Smooth muscle cell (in vitro differentiated cells): ENCODE measurements around the gene PARP1. TPM values are rescaled to one million over a fixed set of nuclear protein-coding genes. Genes with fewer than 3 reads are reported as not detected.

ENCODE experiments used
- DNase-seq: peaks from one replicate; lab custom pipeline; 2025; ENCODE audit not compliant: unreplicated experiment; lab: John Stamatoyannopoulos, UW
- H2AFZ ChIP-seq: fragments of 200-600 bp; sonication (generic); 2 replicates; pipeline ENCODE4 v1.6.0; 2016; ENCODE audit warnings: antibody characterized with exemption, low read depth, mild to moderate bottlenecking
- H3F3A ChIP-seq: fragments of 200-600 bp; sonication (generic); 2 replicates; pipeline ENCODE4 v1.6.0; 2017; ENCODE audit warnings: antibody characterized with exemption, low read depth
- H3K27ac ChIP-seq: fragments of 200-600 bp; sonication (generic); 2 replicates; pipeline ENCODE4 v1.5.1; 2016; ENCODE audit warnings: low read depth, mild to moderate bottlenecking
- H3K27me3 ChIP-seq: fragments of 200-600 bp; sonication (generic); 2 replicates; pipeline ENCODE4 v1.6.1; 2016; ENCODE audit warnings: low read depth, mild to moderate bottlenecking
- H3K36me3 ChIP-seq: fragments of 200-600 bp; sonication (generic); 2 replicates; pipeline ENCODE4 v1.5.1; 2016; ENCODE audit warnings: low read depth
- H3K4me1 ChIP-seq: fragments of 200-600 bp; sonication (generic); 2 replicates; pipeline ENCODE4 v1.5.1; 2016; ENCODE audit warnings: low read depth
- H3K4me2 ChIP-seq: fragments of 200-600 bp; sonication (generic); 2 replicates; pipeline ENCODE4 v1.6.0; 2016; ENCODE audit warnings: mild to moderate bottlenecking
- H3K4me3 ChIP-seq: fragments of 200-600 bp; sonication (generic); 2 replicates; pipeline ENCODE4 v1.5.1; 2016; ENCODE audit warnings: mild to moderate bottlenecking
- H3K79me2 ChIP-seq: fragments of 200-600 bp; sonication (generic); 2 replicates; pipeline ENCODE4 v1.6.0; 2016; ENCODE audit warnings: low read depth, mild to moderate bottlenecking
- H3K9ac ChIP-seq: fragments of 200-600 bp; sonication (generic); 2 replicates; pipeline ENCODE4 v1.6.0; 2016; ENCODE audit warnings: low read depth
- H3K9me3 ChIP-seq: fragments of 200-600 bp; sonication (generic); replicated peaks from 2 replicates; pipeline ENCODE4 v1.5.1; 2016; ENCODE audit warnings: low read depth
- H4K20me1 ChIP-seq: fragments of 200-600 bp; sonication (generic); 2 replicates; pipeline ENCODE4 v1.6.0; 2016; ENCODE audit warnings: low read depth
- CTCF ChIP-seq: fragments of 200-600 bp; sonication (generic); IDR thresholded peaks from 2 replicates; pipeline ENCODE4 v1.5.1; 2017; ENCODE audit warnings: borderline replicate concordance, mild to moderate bottlenecking, antibody characterized with exemption; ENCODE audit not compliant: insufficient read depth, poor library complexity, severe bottlenecking
- WGBS: methylation state at CpG from one replicate; pipeline ENCODE4 v1.1.7; 2016; ENCODE audit warnings: low lambda C conversion rate; 5-methylcytosine and 5-hydroxymethylcytosine counted together
- polyA plus RNA-seq: library from polyadenylated mRNA; unstranded; fragments of >200 nt; fragmentation: Nextera tagmentation; extraction: Ambion mirVana; gene quantifications from 2 replicates; pipeline ENCODE4 v1.2.1, GENCODE V29; 2016
- total RNA-seq: library from RNA; depleted of rRNA; stranded (reverse); fragments of >200 nt; gene quantifications from 2 replicates; pipeline ENCODE4 v1.2.3, GENCODE V29; 2014

Gene PARP1
- total and polyA plus RNA-seq, 2 experiments from 2014 or later, result 27.4 to 38.5 TPM

- Histone ChIP-seq H3K27ac (no peak overlapping the region), H3K36me3 (no peaks in the 10 kb centered on the region), H3F3A (no peaks in the 10 kb centered on the region), H4K20me1 (peaks cover 41% of the 10 kb centered on the region), H2AFZ (no peak overlapping the region), H3K4me2 (no peak overlapping the region), H3K79me2 (peaks cover 26% of the 10 kb centered on the region), H3K9ac (no peak overlapping the region), H3K27me3 (no peaks in the 10 kb centered on the region), H3K4me3 (no peak overlapping the region), H3K4me1 (peaks cover 16% of the 10 kb centered on the region), H3K9me3 (no peaks in the 10 kb centered on the region)
- no peak for DNase-seq
- WGBS, result 68% methylated on average over 11 of the region's 11 CpGs
- no peak for TF ChIP-seq CTCF
These were observed 7.2 kb downstream of the PARP1 start for GRCh38 chr1:226400519-226401354.

DNA sequence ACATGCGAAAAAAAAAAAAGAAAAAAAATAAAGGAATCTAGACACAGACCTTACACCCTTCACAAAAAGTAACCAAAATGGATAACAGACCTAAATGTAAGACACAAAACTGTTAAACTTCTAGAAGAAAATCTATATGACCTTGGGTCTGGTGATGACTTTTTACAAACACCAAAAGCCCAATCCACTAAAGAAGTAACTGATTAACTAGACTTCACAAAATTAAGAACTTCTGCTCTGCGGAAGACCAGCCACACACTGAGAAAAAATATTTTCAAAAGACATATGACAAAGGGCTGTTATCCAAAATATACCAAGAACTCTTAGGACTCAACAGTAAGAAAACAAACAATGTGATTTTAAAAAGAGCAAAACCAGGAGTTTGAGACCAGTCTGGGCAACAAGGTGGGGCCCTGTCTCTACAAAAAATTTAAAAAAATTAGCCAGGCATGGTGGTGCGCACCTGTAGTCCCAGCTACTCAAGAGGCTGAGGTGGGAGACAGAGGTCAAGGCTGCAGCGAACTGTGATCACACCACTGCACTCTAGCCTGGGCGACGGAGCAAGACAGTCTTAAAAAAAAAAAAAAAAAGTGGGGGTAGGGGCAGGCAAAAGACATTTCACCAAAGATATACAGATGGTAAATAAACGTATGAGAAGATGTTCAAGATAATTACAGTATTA, 9.8 kb downstream of the PARP1 start:
- TF ChIP-seq CTCF, result no peak
- Histone ChIP-seq H3K79me2 (peaks cover 19% of the 10 kb centered on the region), H3K36me3 (no peaks in the 10 kb centered on the region), H3K4me1 (no peaks in the 10 kb centered on the region), H3K27ac (no peak overlapping the region), H3K27me3 (no peaks in the 10 kb centered on the region), H2AFZ (no peak overlapping the region), H3K9me3 (no peaks in the 10 kb centered on the region), H4K20me1 (peaks cover 15% of the 10 kb centered on the region), H3K4me3 (no peak overlapping the region), H3K4me2 (no peak overlapping the region), H3F3A (no peaks in the 10 kb centered on the region), H3K9ac (no peak overlapping the region)
- WGBS, result 98% methylated on average over 7 of the region's 7 CpGs
- DNase-seq, result no peak

DNA sequence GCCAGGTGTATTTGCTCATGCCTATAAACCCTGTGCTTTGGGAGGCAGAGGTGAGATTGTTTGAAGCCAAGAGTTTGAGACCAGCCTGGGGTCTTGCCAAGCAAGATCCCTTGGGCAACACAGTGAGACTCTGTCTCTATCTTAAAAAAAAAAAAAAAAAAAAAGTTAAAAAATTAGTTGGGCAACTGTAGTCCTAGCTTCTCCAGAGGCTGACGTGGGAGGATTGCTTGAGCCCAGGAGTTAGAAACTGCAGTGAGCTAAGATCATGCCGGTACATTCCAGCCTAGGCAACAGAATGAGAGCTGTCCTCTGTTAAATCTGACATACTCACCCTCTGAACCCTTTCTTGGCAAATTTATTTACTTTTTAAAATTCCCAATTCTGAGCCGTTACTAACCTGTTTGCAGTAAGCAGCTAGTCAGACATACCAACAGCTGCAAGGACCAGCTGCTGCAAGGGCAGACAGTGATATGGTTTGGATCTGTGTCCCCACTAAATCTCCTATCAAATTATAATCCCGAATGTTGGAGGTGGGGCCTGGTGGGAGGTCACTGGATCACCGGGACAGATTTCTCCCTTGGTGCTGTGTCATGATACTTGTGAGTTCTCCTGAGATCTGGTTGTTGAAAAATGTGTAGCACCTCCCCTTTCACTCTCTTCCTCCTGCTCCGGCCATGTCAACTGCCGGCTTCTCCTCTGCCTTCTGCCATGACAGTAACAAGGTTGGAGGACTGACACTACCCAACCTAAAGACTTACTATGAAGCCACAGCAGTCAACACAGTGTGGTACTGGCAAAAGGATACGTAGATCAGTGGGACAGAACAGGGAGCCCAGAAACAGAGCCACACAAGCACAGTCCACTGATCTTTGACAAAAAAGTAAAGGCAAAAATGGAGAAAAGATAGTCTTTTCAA, 10.6 kb downstream of the PARP1 start:
- Histone ChIP-seq H3K4me1 (peaks cover 8% of the 10 kb centered on the region), H4K20me1 (peaks cover 6% of the 10 kb centered on the region), H3K4me2 (no peak overlapping the region), H3K36me3 (no peaks in the 10 kb centered on the region), H3F3A (no peaks in the 10 kb centered on the region), H3K4me3 (no peak overlapping the region), H2AFZ (no peak overlapping the region), H3K27ac (no peak overlapping the region), H3K9ac (no peak overlapping the region), H3K27me3 (no peaks in the 10 kb centered on the region), H3K79me2 (peaks cover 13% of the 10 kb centered on the region), H3K9me3 (no peaks in the 10 kb centered on the region)
- 90% methylated on average over 8 of the region's 8 CpGs for WGBS
- DNase-seq, result no peak
- TF ChIP-seq CTCF, result no peak
